Astrocyte (in vitro differentiated cells and primary cell): ENCODE measurements around the gene NCR3LG1.

Experiments used
- EZH2 ChIP-seq: IDR thresholded peaks from 2 replicates; pipeline ENCODE4 v1.6.1; 2012; ENCODE audit warnings: mild to moderate bottlenecking, low read length, inconsistent platforms; ENCODE audit not compliant: insufficient read depth
- TF ChIP-seq, protein P1 (sequence below): IDR thresholded peaks from 2 replicates; pipeline ENCODE4 v1.5.1; 2011; ENCODE audit warnings: low read depth, mild to moderate bottlenecking, inconsistent platforms, low read length, moderate library complexity; ENCODE audit not compliant: insufficient read depth

GRCh38 chr11:17393472-17393871 lies 41.9 kb downstream of the NCR3LG1 start:
- TF ChIP-seq, protein P1, sequence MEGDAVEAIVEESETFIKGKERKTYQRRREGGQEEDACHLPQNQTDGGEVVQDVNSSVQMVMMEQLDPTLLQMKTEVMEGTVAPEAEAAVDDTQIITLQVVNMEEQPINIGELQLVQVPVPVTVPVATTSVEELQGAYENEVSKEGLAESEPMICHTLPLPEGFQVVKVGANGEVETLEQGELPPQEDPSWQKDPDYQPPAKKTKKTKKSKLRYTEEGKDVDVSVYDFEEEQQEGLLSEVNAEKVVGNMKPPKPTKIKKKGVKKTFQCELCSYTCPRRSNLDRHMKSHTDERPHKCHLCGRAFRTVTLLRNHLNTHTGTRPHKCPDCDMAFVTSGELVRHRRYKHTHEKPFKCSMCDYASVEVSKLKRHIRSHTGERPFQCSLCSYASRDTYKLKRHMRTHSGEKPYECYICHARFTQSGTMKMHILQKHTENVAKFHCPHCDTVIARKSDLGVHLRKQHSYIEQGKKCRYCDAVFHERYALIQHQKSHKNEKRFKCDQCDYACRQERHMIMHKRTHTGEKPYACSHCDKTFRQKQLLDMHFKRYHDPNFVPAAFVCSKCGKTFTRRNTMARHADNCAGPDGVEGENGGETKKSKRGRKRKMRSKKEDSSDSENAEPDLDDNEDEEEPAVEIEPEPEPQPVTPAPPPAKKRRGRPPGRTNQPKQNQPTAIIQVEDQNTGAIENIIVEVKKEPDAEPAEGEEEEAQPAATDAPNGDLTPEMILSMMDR = no peak
- no peak for TF ChIP-seq EZH2
